Activated CD4-positive, alpha-beta T cell treated with anti-CD3 and anti-CD28 coated beads, Interleukin-2, amount 50 U/mL, for 48 hours (primary cell): ENCODE data around the gene CFAP410.
A peak's percentile ranks its signal among the peaks of the same experiment; 100 is the strongest.

ENCODE experiments used
- DNase-seq, 2 experiments: peaks; one replicate each; pipeline ENCODE4 v3.0.0-alpha.2; 2020

The CFAP410 gene

DNA sequence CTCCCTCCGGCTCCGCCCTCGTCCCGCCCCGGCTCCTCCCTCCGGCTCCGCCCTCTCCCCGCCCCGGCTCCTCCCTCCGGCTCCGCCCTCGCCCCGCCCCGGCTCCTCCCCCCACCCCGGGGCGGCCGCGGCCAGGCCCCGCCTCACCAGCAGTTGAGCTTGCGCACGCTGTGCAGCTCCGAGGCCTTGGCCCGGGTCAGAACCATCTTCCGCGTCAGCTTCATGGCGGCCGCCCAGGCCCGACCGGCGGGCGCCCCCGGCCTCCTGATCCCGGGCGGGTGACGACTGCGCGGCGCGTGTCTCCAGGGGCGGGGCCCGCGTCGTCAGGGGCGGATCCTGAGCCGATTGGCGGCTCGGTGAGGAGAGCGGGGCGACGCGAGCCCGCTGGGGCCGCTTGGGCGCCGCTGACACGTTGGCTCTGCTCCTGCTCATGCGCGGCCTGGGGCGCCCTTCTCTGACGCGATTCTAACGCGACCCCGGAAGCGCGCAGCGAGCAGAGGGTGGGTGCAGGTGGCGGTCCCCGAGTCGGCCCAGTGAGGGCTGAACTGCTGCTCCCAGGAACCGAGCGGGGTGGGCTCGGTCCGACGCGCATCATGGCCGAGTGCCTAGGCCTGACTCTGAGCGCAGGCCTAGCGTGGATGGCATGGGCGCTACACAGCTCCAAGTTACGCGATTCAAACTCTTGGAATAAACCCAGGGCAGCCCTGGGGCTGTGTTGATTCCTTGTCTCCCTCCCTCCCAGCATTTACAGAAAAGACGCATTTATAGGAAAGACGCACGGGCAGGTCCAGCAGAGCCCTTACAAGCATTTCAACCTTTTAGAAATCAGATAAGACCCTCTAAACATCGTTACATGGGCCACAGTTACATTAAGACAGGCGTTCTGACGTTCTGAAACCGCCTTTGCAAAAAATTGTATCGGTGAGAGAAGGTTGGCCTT lies at the start of gene CFAP410:
Gene CFAP410, minus strand, starts transcription at position 420 of the 940 bp plus-strand sequence. Its CDS starts 196 bp downstream, at position 224.
- DNase-seq = peak; percentile 94

DNA sequence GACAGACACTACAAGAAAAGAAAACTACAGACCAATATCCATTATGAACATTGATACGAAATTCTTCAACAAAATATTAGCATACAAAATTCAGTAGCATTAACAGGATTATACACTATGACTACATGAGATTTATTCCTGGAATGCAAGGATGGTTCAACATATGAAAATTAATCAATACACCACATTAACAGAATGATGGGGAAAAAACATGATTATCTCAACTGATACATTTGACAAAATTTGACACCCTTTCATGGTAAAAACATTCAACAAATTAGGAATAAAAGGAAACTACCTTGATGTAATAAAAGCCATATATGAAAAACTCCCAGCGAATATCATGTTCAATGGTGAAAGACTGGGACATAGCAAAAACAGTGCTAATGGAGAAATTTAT lies 45.8 kb upstream of the CFAP410 start:
- no peak for DNase-seq

DNA sequence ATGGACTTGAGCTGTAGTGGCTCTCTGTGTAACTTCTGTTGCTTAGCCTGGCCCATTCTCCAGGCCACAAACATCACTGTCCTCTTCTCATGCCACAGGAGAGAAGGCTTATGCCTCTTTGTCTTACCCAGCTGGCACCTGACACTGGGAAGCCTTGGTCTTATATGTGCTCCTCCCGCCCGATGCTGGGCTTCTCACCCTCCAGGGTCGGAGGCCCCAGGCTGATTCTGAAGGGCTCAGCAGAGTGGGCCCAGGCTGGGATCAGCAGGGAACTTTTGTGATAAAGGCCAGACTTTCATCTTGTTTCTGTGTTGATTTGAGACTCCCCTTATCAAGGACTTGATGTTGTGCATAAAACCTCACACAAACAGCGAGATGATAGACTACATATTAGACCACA lies 44.0 kb upstream of the CFAP410 start:
- no peak for DNase-seq

DNA sequence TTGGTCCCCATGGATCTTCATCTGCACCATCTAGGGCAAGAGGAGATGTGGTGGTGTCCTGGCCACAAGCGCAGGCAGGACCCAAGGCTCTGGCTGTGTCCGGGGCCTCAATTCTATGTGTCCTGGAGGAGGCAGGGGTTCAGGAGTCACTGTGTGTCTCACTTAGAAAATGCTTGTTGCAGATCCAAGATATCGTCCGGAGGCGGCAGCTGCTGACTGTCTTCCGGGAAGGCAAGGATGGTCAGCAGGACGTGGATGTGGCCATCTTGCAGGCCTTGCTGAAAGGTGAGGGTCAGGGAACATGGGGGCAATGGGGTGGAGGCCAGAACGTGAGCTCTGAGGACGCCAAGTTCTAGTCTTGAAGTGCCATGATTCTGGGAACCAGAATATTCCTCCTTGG lies 43.3 kb upstream of the CFAP410 start:
- no peak for DNase-seq

DNA sequence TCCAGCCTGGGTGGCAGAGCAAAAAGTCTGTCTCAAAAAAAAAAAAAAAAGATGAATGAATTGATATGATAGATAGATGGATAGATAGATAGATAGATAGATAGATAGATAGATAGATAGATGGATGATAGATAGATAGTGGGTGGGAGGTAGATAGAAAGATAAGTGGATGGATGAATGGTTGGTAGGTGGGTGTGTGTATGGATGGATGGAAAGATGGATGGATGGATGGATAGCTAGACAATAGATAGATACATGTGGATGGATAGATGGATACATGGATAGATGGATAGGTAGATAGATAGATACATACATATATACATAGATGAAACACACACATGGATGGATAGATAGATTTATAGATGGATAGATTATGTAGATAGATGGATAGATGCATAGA lies 42.7 kb upstream of the CFAP410 start:
- no peak for DNase-seq

DNA sequence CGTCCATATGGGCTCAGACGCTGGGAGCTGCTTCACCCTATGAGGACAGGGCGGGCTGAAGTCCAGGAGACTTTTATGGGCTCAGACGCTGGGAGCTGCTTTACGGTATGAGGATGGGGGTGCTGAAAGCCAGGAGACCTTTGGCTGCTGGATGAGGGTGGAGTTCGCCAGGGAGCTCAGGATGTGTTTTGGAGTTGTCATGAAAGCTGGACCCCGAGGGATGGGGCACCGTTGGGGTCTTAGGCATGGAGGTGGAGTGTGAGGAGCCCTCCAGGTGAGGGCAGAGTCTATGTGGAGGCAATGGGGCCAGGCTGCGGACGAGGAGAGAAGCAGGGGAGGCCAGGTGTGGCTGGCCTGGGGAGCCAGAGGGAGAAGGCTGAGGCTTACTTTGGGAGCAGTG lies 41.7 kb upstream of the CFAP410 start:
- DNase-seq = no peak

DNA sequence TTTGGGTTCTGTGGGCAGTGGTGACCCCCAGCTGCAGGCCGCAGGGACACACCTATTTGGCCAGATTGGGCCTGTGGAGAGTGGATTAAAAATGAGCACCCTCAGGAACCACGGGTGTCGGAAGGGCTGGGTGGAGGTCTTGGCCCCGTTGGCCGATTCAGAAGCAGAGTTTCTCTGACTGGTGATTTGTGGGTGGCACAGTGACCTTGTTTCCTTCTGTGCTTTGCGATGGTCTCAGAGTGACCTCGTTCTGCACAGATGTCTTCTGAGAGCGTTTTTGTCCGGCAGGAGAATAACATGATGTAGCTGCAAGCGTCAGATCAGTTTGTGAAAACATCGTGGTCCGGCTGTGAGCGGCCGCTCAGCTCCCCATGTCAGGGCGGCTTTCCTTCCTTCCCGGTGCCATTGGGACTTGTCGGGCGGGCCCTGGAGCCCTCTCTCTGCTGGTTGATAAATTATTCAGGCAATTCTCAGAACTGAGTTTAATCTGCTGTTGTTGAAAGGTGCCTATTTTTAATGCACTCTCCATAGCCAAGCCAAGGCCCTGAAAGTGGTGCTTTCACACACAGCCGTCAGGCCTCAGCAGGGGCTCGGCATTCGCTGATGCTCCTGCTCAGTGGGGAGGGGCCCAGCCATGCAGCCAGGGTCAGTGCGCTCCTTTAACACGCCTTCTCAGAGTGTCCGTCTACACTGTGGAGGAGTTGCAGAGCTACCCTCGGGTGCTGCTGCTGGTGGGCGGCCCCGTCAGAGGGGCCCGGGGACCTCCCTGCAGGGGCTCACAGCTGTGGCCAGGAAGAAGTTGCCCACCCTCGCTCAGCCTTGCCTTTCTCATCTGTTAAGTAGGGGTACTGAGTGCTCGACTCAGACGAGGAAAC lies 41.0 kb upstream of the CFAP410 start:
- DNase-seq = no peak

DNA sequence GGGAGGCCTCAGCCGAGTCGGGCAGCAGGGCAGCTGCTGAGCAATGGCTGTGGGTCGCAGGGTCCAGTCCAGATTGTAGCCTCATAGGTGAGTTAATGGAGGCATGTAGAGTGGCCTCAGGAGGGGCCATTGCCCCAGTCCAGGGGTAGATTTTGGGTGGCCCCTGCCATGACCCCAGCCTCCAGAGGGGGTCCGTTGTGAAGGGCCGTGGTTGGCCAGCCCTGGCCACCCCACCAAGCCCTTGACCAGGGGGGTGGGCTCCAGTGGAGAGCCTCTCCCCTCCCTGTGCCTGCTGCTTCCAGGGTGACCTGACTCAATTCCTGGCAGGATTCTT lies 40.3 kb upstream of the CFAP410 start:
- DNase-seq = no peak

DNA sequence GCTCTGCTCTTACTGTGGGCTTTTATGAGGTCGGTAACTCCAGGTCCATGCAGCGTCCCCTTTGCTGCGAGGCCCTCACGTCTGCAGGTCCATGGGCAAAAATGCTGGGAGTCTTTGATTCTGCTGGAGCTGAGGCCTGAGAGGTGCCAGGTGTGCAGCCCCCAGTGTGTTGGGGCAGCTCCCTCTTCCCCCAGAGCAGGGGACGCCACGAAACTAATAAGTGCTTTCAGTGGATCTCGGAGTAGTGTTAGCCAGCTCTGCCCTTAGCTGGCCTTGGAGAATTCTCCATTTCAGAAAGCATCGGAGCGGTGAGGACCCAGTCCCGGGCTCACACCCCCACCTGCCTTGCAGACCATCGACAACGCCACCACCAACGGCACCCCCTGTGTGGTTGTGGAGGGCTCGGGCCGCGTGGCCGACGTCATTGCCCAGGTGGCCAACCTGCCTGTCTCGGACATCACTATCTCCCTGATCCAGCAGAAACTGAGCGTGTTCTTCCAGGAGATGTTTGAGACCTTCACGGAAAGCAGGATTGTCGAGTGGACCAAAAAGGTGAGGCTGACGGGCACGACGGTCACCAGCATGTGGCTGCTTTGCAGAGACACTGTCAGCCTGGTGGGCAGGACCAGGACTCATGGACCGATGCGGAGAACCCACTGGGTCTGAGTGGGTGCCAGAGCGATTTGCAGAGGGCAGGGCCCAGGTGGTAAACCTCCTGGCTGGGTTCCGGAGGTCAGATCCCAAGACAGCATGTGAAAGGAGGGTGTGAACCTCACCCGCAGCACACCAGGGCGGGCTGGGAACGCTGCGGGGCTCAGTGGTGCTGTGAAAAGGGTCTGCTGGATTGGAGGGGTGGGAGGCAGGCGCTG lies 39.7 kb upstream of the CFAP410 start:
- DNase-seq = no peak

DNA sequence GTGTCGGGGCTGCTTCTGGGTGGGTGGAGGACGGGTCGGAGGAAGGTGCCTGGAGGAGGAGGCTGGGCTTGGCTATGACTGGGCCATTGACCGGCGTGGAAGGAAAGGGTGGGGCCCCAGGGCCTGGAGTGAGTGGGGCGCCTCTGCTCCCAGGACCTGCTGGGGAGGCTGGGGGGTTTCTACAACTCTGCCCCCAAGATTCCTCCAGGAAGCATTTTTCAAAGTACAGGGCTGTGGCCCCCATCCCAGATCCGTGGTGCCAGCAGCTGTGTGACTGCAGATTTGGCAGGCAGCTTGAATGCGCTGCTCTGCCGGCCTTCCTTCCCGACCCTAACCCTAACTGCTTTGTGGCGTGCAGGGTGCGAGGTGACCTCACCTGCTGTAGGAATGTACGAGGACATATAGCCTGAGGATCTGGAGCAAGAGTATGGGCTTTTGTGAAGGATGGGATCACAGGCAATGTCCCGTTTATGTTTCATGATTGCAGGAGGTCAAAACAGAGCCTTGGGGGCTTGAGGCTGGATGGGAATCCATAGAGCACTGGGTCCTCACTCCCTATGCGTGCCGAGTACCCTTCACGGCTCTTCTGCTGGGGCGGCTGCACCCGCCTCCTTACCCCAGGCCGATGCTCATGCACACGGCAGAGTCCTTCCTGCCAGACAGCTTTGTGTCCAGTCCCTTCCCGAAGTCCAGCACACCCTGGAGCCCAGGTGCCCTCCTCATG lies 38.9 kb upstream of the CFAP410 start:
- no peak for DNase-seq

DNA sequence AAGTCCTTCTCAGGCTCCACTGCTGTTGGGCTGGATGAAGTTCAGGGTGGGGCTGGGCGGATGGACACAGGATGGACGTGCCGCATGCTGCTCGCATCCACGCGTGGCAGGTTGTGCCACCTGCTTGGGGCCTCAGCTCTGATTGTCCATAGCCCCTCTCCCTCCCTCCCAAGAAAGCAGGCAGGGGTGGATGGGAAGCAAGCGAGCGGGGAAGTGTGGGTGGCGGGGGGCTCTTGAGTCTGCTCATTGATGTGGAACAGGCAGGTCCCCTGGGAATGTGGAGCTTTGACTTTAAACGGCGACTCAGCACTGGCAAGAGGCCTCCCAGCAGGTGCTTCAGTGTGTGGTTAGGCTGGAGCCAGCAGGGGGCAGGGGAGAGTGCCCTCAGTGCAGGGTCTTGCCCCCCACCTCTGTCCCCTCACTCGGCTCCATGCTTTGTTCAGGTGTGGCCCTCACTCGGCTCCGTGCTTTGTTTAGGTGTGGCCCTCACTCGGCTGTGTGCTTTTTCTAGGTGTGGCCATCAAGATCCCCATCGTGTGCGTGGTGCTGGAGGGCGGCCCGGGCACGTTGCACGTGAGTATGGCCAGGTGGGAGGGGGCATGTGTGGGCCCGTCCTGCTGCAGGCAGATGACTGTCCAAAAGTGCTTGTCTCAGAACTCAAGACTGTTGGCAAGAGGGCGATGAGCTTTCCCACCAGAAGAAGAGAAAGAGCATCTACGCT lies 38.2 kb upstream of the CFAP410 start:
- DNase-seq = no peak

DNA sequence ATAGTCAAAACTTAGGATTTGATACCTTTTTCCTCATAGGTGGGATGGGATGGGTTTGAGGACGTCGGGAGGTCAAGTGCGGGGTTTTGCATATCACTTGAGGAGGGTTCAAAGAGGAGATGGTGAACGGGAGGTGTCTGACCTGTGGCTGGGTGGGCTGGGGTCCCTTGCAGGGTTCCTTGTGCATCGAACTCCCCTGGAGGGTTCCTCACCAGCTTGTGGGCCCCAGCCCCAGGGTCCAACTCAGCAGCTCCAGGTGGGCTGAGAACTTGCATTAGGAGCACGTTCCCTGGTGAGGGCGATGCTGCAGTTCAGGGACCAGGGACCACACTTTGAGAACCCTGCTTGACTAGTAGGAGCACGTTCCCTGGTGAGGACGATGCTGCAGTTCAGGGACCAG lies 37.4 kb upstream of the CFAP410 start:
- DNase-seq = no peak

DNA sequence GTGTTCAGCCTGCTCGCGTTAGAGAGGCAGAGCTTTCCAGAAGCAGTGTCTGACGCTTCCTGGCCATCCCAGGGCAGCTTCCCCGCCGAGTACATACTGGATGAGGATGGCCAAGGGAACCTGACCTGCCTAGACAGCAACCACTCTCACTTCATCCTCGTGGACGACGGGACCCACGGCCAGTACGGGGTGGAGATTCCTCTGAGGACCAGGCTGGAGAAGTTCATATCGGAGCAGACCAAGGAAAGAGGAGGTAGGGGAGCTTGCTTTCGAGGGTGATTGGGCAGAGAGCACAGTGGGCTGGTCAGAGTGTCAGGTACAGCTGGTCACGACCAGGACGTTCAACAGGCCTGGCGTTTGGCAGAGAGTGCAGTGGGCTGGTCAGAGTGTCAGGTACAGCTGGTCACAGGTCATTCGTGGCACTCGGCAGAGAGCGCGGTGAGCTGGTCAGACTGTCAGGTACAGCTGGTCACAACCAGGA lies 36.6 kb upstream of the CFAP410 start:
- no peak for DNase-seq

DNA sequence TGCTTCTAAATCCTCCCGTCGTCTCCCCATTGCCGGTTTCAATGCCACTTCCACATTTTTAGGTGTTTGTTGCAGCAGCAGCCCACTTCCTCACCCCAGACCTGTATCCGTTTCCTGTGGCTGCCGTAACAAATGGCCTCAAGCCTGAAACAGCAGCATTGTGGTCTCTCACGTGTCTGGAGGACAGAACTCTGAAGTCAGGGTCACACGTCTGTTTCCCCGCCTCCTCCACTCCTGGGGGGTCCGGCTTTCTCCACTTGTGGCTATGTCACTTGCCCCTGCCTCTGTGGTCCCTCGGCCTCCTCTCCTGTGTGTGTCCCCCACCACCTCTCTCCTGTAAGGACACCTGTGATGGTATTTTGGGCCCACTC lies 36.1 kb upstream of the CFAP410 start:
- DNase-seq = no peak

DNA sequence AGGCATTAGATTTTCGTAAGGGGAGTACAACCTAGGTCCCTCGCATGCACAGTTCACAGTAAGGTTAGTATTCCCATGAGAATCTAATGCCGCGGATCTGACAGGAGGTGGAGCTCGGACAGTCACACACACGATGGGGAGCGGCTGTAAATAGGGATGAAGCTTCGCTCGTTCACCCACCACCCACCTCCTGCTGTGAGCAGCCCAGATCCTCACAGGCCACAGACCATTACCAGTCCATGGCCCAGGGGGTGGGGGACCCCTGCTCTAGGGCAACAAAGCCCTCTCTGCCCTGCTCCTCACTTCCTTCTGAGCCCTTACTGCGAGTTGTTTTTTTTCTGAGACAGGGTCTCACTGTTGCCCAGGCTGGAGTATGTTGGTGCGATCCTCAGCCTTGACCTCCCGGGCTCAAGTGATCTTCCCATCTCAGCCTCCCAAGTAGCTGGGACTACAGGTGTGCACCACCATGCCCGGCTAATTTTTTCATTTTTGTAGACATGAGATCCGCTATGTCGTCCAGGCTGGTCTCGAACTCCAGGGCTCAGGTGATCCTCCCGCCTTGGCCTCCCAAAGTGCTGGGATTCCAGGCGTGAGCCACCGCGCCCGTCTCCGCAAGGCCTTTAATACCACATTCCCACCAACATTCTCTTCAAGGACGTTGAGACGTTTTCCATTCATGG lies 35.6 kb upstream of the CFAP410 start:
- no peak for DNase-seq

DNA sequence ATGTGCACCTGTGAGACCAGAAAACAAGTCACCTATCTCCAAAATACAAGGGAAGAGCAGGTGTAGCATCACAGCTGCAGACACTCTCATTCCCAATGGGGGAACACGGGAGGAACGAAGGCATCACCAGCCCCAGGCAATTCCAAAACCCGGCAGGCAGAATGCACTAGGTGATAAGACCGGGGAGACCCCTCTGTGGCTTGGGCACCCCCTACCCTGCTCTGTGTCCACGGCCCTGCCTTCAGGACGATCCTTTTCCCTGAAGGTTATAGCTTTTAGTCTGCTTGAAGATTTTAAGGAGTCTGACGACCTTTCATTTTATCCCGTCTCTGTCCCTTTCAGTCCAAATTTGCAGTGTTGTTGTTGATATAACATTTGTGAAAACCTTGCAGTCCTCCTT lies 33.4 kb upstream of the CFAP410 start:
- no peak for DNase-seq

DNA sequence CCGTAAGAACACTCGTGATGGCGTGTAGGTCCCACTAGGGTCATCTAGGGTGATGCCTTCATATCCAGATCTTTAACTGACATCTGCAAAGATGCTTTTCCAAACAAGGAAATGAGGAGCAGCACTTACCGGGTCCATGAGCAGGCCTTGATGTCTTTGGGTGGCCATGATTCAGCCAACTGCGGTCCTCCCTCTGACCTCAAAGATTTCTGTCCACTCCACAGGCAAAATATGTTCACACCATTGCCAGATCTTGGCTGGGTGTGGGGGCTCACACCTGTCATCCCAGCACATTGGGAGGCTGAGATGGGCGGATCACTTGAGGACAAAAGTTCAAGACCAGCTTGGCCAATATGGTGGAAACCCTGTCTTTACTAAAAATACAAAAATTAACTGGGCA lies 32.4 kb upstream of the CFAP410 start:
- DNase-seq = no peak

DNA sequence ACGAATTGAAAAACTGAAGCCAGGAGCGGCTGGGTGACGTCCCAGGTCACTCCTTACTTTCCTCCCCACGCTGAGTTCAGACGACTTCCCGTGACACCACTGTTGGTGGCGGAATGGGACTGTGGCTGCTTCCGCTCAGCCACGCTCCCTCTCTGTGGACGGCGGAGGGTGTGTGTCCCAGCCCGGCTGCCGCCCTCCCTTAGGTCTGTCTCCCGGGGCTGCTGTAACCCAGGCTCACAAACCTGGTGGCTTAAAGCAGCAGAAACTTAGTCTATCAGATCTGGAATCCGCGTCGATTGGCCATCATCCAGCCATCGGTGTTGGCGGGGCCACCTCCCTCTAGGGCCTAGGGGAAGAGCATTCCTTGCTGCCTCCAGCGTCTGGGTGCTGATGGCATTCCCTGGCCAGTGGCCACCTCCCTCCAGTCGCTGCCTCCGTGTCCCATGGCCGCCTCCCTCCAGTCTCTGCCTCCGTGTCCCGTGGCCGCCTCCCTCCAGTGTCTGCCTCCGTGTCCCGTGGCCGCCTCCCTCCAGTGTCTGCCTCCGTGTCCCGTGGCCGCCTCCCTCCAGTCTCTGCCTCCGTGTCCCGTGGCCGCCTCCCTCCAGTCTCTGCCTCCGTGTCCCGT lies 31.7 kb upstream of the CFAP410 start:
- DNase-seq = no peak

DNA sequence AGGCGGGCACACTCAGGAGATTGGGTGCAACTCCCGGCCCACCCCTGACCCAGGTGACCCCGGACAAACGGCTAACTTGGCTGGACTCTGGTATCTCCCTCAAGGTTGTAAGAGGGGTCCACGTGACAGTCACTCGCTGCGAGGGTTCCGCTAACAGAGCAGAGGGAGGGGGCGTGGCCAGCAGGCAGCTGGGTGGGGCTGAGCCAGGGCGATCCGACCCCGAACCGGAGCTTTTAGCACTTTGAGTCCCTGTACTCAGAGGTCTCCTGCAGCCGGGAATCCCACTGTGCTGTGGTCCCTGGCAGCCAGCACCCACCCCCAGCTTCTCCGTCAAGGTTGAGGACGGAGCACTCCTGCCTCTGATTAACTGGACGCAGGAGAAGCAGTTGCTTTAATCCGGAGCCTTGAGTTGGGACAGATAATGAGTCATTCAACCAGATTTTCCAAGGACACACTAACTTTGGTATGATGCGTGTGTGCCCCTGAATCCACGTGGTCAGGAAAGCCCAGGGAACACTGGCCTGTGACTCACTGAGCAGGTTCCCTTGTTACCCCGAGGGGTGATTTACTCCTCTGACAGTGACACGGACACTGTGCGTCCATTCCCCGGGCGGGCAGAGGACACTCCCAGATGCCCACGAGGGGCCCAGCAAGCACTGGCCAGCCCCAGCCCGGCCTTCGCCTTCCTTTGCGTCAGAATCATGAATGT lies 31.0 kb upstream of the CFAP410 start:
- no peak for DNase-seq
